Measurements from ENCODE around the gene ANXA7. TPM values are rescaled to one million over a fixed set of nuclear protein-coding genes. Genes with fewer than 3 reads are reported as not detected.

The ANXA7 gene
- total RNA-seq: 100 to 1,000 TPM; 107 to 120 TPM

- TF ChIP-seq CTCF (IDR thresholded peaks at IDR 0.05): peak; percentile 32
- H3K27me3 ChIP-seq (replicated peaks; ENCODE audit: insufficient read depth): no peaks in the 10 kb centered on the region
- H3K4me3 ChIP-seq: peak within 1 kb of the TSS; percentile 86
- no peaks in the 10 kb centered on the region for H3K36me3 ChIP-seq
- ATAC-seq (ENCODE audit: insufficient number of reproducible peaks, low FRiP score, low read depth) (peak; percentile 90), DNase-seq (ENCODE audit: low spot score) (peak; percentile 66)
- peaks cover 5 to 32% of the 10 kb centered on the region in 2 donors for H3K4me1 ChIP-seq (ENCODE audit: control insufficient read depth in 1 of 2, low read depth in 2 of 2)
- H3K27ac ChIP-seq: peak within 1 kb of the TSS; percentile 96 to 97
- H3K9me3 ChIP-seq: no peaks in the 10 kb centered on the region
These were observed at the start of gene ANXA7 for GRCh38 chr10:73413528-73414229. ANXA7 (minus strand) TSS chr10:73414058; CDS start chr10:73400856, 13,202 bp downstream.

DNA sequence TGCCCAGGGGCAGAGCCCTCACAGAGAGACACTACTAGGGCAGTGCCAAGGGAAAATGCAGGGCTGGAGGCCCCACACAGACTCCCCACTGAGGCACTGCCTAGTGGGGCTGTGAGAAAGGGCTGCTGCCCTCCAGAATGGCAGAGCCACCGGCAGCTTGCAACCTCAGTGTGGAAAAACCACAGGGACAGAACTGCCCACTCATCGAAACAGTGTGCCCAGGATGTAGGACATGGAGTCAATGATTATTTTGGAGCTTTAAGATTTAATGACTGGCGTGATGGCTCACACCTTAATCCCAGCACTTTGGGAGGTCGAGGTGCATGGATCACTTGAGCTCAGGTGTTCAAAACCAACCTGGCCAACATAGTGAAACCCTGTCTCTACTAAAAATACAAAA lies 47.0 kb upstream of the ANXA7 start:
- no peaks in the 10 kb centered on the region for H3K4me1 ChIP-seq (ENCODE audit: control insufficient read depth in 1 of 2, low read depth in 2 of 2)
- H3K4me3 ChIP-seq: no peak overlapping the region
- no peaks in the 10 kb centered on the region for H3K27me3 ChIP-seq (replicated peaks; ENCODE audit: insufficient read depth)
- no peaks in the 10 kb centered on the region for H3K9me3 ChIP-seq
- TF ChIP-seq CTCF (IDR thresholded peaks at IDR 0.05): no peak
- no peak for ATAC-seq (ENCODE audit: insufficient number of reproducible peaks, low FRiP score, low read depth)
- no peak overlapping the region for H3K27ac ChIP-seq
- no peaks in the 10 kb centered on the region for H3K36me3 ChIP-seq
- no peak for DNase-seq (ENCODE audit: low spot score)

GRCh38 chr10:73459683-73460314 lies 45.9 kb upstream of the ANXA7 start:
- Histone ChIP-seq H3K27me3 (replicated peaks; ENCODE audit: insufficient read depth) (no peaks in the 10 kb centered on the region), H3K4me3 (no peak overlapping the region), H3K9me3 (no peaks in the 10 kb centered on the region), H3K4me1 (ENCODE audit: control insufficient read depth in 1 of 2, low read depth in 2 of 2) (no peaks in the 10 kb centered on the region), H3K36me3 (no peaks in the 10 kb centered on the region), H3K27ac (no peak overlapping the region)
- ATAC-seq (ENCODE audit: insufficient number of reproducible peaks, low FRiP score, low read depth) (no peak), DNase-seq (ENCODE audit: low spot score) (no peak)
- no peak for TF ChIP-seq CTCF (IDR thresholded peaks at IDR 0.05)

DNA sequence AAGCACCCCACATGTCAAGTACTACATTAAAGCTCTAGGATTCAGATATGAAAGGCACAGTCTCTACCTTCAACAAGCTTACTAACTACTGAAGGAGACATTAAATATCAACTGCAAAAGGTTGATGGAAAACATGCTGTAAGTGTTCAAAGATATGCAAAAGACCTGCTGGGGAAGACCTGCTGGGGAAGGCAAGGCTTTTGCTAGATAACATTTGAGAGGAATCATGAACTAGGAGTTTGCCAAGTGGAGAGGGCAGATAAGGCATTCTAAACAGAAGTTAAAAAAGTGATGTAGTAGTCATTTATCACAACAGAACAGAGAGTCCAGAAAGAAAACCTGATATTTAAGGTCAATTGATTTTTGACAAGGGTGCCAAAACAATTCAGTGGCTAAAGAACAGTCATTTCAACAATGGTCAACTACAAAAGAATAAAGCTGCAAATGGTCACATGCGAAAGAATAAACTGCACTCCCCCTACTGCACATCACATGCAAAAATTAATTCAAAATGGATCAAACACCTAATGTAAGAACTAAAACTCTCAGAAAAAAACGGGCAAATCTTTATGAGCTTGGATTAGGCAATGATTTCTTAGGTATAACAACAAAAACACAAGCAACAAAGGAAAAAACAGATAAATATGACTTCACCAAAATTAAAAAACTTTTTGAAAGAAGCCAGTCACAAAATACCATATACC lies 42.5 kb upstream of the ANXA7 start:
- no peaks in the 10 kb centered on the region for H3K9me3 ChIP-seq
- no peak overlapping the region for H3K27ac ChIP-seq
- H3K36me3 ChIP-seq: peaks cover 9% of the 10 kb centered on the region
- H3K27me3 ChIP-seq (replicated peaks; ENCODE audit: insufficient read depth): no peaks in the 10 kb centered on the region
- ATAC-seq (ENCODE audit: insufficient number of reproducible peaks, low FRiP score, low read depth): no peak
- H3K4me1 ChIP-seq (ENCODE audit: control insufficient read depth in 1 of 2, low read depth in 2 of 2): no peaks in the 10 kb centered on the region
- no peak for TF ChIP-seq CTCF (IDR thresholded peaks at IDR 0.05)
- no peak overlapping the region for H3K4me3 ChIP-seq
- DNase-seq (ENCODE audit: low spot score): no peak

DNA sequence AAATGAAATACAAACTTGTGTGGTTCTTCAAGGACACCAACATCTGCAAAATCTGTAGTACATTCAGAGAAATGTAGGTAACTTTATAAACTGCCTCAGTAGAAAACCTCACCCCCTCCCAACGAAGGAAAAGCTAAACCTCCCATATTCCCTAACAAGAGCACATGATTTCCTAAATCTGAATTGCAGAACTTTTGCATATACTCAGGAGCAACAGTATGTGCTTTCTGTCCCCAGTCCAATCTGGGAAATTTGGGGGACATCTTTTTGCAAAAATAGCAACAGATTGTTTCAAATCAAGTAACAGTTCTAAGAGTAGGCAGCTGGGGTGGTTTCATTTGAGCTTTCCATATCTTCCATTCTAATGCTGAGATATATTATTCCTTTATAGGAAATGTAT lies 35.3 kb upstream of the ANXA7 start:
- peaks cover 21% of the 10 kb centered on the region for H3K36me3 ChIP-seq
- no peak overlapping the region for H3K4me3 ChIP-seq

More for the DNA sequence above, 35.3 kb upstream of the ANXA7 start:
- no peak overlapping the region for H3K27ac ChIP-seq
- H3K9me3 ChIP-seq: no peaks in the 10 kb centered on the region
- H3K4me1 ChIP-seq (ENCODE audit: control insufficient read depth in 1 of 2, low read depth in 2 of 2): no peaks in the 10 kb centered on the region
- DNase-seq (ENCODE audit: low spot score) (no peak), ATAC-seq (ENCODE audit: insufficient number of reproducible peaks, low FRiP score, low read depth) (no peak)
- no peak for TF ChIP-seq CTCF (IDR thresholded peaks at IDR 0.05)
- H3K27me3 ChIP-seq (replicated peaks; ENCODE audit: insufficient read depth): no peaks in the 10 kb centered on the region
